GM15510 (cell line): ENCODE results near the gene ATG4D.

Source experiments
- POLR2A ChIP-seq: IDR thresholded peaks from 3 replicates; pipeline ENCODE4 v1.6.1; 2011; ENCODE audit warnings: borderline replicate concordance; ENCODE audit not compliant: insufficient read length; ENCODE audit errors: extremely low read depth

Gene ATG4D

GRCh38 chr19:10562609-10563008, 18.9 kb downstream of the ATG4D start:
- no peak for TF ChIP-seq POLR2A

GRCh38 chr19:10565028-10565566, 21.4 kb downstream of the ATG4D start:
- TF ChIP-seq POLR2A, result no peak

GRCh38 chr19:10565567-10566407, 22.1 kb downstream of the ATG4D start, which contains the start of gene KRI1:
Gene KRI1 (minus strand): TSS chr19:10566010. CDS start chr19:10565999, 11 bp downstream.
- peak; percentile 80 for TF ChIP-seq POLR2A

GRCh38 chr19:10566408-10566657, 22.6 kb downstream of the ATG4D start:
- no peak for TF ChIP-seq POLR2A

- TF ChIP-seq POLR2A, result peak; percentile 25
These were observed 23.1 kb downstream of the ATG4D start for GRCh38 chr19:10566658-10567410.

GRCh38 chr19:10567656-10568055, 24.0 kb downstream of the ATG4D start:
- no peak for TF ChIP-seq POLR2A

GRCh38 chr19:10568062-10568825, 24.5 kb downstream of the ATG4D start:
- no peak for TF ChIP-seq POLR2A

- TF ChIP-seq POLR2A, result peak; percentile 37
These were observed 25.3 kb downstream of the ATG4D start, which contains the start of gene CDKN2D for GRCh38 chr19:10568826-10569651. Gene CDKN2D (minus strand): TSS chr19:10568979. CDS start chr19:10568653, 326 bp downstream.

GRCh38 chr19:10574462-10574861, 30.8 kb downstream of the ATG4D start:
- TF ChIP-seq POLR2A, result no peak

- no peak for TF ChIP-seq POLR2A
These were observed 31.5 kb downstream of the ATG4D start for GRCh38 chr19:10575011-10575716.

- TF ChIP-seq POLR2A, result no peak
These were observed 34.2 kb downstream of the ATG4D start for GRCh38 chr19:10577951-10578350.

- TF ChIP-seq POLR2A, result no peak
These were observed 37.4 kb downstream of the ATG4D start for GRCh38 chr19:10580979-10581631.

- TF ChIP-seq POLR2A, result no peak
These were observed 38.4 kb downstream of the ATG4D start for GRCh38 chr19:10582091-10582490.

GRCh38 chr19:10583036-10583776, 39.5 kb downstream of the ATG4D start:
- TF ChIP-seq POLR2A, result no peak
